ENCODE data around the gene GRB14. TPM values are rescaled to one million over a fixed set of nuclear protein-coding genes. Genes with fewer than 3 reads are reported as not detected.

The GRB14 gene
- total RNA-seq, 1 donor from 2014 or later: 1.1 TPM

GRCh38 chr2:164662066-164662465 lies 40.8 kb upstream of the GRB14 start:
- no peak for TF ChIP-seq CTCF (IDR thresholded peaks at IDR 0.05)
- no peaks in the 10 kb centered on the region for H3K4me1 Mint-ChIP-seq (ENCODE audit: low read depth)
- H3K9me3 Mint-ChIP-seq (ENCODE audit: low read depth): peaks cover 6% of the 10 kb centered on the region
- no peak overlapping the region for H3K27ac Mint-ChIP-seq (ENCODE audit: unreplicated experiment)
- no peak overlapping the region for H3K4me3 Mint-ChIP-seq (ENCODE audit: unreplicated experiment)
- peaks cover 17% of the 10 kb centered on the region for H3K36me3 Mint-ChIP-seq (ENCODE audit: low read depth)
- DNase-seq (ENCODE audit: low spot score): no peak
- H3K27me3 Mint-ChIP-seq (ENCODE audit: low read depth): no peaks in the 10 kb centered on the region

DNA sequence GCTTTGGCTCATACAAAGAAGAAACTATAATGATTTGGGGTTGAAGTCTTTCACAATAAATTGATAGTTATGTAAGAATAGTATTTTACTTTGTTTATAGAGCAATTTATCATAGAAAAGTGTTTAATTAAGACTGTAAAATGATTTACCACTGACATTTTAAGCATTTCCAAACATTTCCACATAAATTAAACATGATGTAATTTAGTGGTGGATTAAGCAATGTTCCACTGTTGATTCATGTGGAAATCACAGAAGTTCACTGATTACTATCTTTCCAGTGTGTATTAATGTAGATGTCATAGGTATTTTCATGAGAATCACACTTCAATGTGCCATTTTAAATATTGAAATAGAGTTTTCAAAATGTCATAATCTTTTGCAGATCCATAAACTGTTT lies 40.1 kb upstream of the GRB14 start:
- Mint-ChIP-seq H3K27ac (ENCODE audit: unreplicated experiment) (no peak overlapping the region), H3K4me3 (ENCODE audit: unreplicated experiment) (no peak overlapping the region), H3K4me1 (ENCODE audit: low read depth) (no peaks in the 10 kb centered on the region), H3K27me3 (ENCODE audit: low read depth) (no peaks in the 10 kb centered on the region), H3K36me3 (ENCODE audit: low read depth) (peaks cover 15% of the 10 kb centered on the region), H3K9me3 (ENCODE audit: low read depth) (peaks cover 6% of the 10 kb centered on the region)
- no peak for TF ChIP-seq CTCF (IDR thresholded peaks at IDR 0.05)
- DNase-seq (ENCODE audit: low spot score): no peak

DNA sequence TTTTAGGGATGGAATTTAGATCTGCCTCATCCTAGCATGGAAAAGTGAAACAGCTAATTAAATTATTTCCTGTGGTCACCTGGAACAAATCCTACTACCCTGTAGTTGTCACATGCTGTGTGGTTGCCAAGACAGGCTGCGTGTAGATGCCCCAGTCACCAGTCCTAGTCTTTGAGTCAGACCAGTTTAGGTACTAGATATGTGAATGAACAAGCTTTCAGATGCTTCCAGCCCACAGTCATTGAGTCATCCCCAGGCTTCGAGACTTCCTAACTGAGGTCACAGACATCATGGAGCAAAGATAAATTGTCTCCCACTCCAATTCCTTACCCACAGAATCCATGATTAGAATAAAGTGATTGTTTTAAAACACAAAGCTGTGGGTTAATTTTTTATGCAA lies 35.8 kb upstream of the GRB14 start:
- Mint-ChIP-seq H3K4me1 (ENCODE audit: low read depth) (no peaks in the 10 kb centered on the region), H3K4me3 (ENCODE audit: unreplicated experiment) (no peak overlapping the region), H3K27me3 (ENCODE audit: low read depth) (no peaks in the 10 kb centered on the region), H3K9me3 (ENCODE audit: low read depth) (peaks cover 14% of the 10 kb centered on the region), H3K36me3 (ENCODE audit: low read depth) (peaks cover 17% of the 10 kb centered on the region), H3K27ac (ENCODE audit: unreplicated experiment) (no peak overlapping the region)
- DNase-seq (ENCODE audit: low spot score): no peak
- no peak for TF ChIP-seq CTCF (IDR thresholded peaks at IDR 0.05)

- peaks cover 19% of the 10 kb centered on the region for H3K36me3 Mint-ChIP-seq (ENCODE audit: low read depth)
- no peak for DNase-seq (ENCODE audit: low spot score)
Observed at GRCh38 chr2:164655750-164656149, 34.5 kb upstream of the GRB14 start.

GRCh38 chr2:164655336-164655735 lies 34.1 kb upstream of the GRB14 start:
- H3K4me3 Mint-ChIP-seq (ENCODE audit: unreplicated experiment): no peak overlapping the region
- no peak overlapping the region for H3K27ac Mint-ChIP-seq (ENCODE audit: unreplicated experiment)
- DNase-seq (ENCODE audit: low spot score): no peak
- H3K27me3 Mint-ChIP-seq (ENCODE audit: low read depth): no peaks in the 10 kb centered on the region
- H3K36me3 Mint-ChIP-seq (ENCODE audit: low read depth): peaks cover 23% of the 10 kb centered on the region
- H3K9me3 Mint-ChIP-seq (ENCODE audit: low read depth): peaks cover 29% of the 10 kb centered on the region
- TF ChIP-seq CTCF (IDR thresholded peaks at IDR 0.05): no peak
- H3K4me1 Mint-ChIP-seq (ENCODE audit: low read depth): no peaks in the 10 kb centered on the region

More at GRCh38 chr2:164655750-164656149, 34.5 kb upstream of the GRB14 start:
- H3K4me1 Mint-ChIP-seq (ENCODE audit: low read depth): no peaks in the 10 kb centered on the region
- no peak overlapping the region for H3K27ac Mint-ChIP-seq (ENCODE audit: unreplicated experiment)
- H3K27me3 Mint-ChIP-seq (ENCODE audit: low read depth): no peaks in the 10 kb centered on the region
- peaks cover 25% of the 10 kb centered on the region for H3K9me3 Mint-ChIP-seq (ENCODE audit: low read depth)
- peak; percentile 61 for TF ChIP-seq CTCF (IDR thresholded peaks at IDR 0.05)
- no peak overlapping the region for H3K4me3 Mint-ChIP-seq (ENCODE audit: unreplicated experiment)

All from chondrocyte (in vitro differentiated cells).